Measurements from ENCODE around the gene CDH4.

CDH4 gene

GRCh38 chr20:61933951-61934715, 682.1 kb downstream of the CDH4 start:
- TF ChIP-seq, protein P1, sequence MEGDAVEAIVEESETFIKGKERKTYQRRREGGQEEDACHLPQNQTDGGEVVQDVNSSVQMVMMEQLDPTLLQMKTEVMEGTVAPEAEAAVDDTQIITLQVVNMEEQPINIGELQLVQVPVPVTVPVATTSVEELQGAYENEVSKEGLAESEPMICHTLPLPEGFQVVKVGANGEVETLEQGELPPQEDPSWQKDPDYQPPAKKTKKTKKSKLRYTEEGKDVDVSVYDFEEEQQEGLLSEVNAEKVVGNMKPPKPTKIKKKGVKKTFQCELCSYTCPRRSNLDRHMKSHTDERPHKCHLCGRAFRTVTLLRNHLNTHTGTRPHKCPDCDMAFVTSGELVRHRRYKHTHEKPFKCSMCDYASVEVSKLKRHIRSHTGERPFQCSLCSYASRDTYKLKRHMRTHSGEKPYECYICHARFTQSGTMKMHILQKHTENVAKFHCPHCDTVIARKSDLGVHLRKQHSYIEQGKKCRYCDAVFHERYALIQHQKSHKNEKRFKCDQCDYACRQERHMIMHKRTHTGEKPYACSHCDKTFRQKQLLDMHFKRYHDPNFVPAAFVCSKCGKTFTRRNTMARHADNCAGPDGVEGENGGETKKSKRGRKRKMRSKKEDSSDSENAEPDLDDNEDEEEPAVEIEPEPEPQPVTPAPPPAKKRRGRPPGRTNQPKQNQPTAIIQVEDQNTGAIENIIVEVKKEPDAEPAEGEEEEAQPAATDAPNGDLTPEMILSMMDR (conservative IDR thresholded peaks at IDR 0.05; ENCODE audit: low read depth, low read length) = no peak
- DNase-seq (ENCODE audit: low read depth) = no peak
- no peak overlapping the region for H3K4me3 ChIP-seq (ENCODE audit: low read length)

GRCh38 chr20:61934716-61935530, 682.9 kb downstream of the CDH4 start:
- TF ChIP-seq, protein P1 (conservative IDR thresholded peaks at IDR 0.05; ENCODE audit: low read depth, low read length) = no peak
- no peak overlapping the region for H3K4me3 ChIP-seq (ENCODE audit: low read length)
- no peak for DNase-seq (ENCODE audit: low read depth)

GRCh38 chr20:61935926-61936700, 684.1 kb downstream of the CDH4 start:
- TF ChIP-seq, protein P1 (conservative IDR thresholded peaks at IDR 0.05; ENCODE audit: low read depth, low read length) = no peak
- H3K4me3 ChIP-seq (ENCODE audit: low read length) = no peak overlapping the region
- no peak for DNase-seq (ENCODE audit: low read depth)

GRCh38 chr20:61936701-61937131, 684.7 kb downstream of the CDH4 start:
- no peak overlapping the region for H3K4me3 ChIP-seq (ENCODE audit: low read length)
- TF ChIP-seq, protein P1 (conservative IDR thresholded peaks at IDR 0.05; ENCODE audit: low read depth, low read length) = no peak
- DNase-seq (ENCODE audit: low read depth) = no peak

DNA sequence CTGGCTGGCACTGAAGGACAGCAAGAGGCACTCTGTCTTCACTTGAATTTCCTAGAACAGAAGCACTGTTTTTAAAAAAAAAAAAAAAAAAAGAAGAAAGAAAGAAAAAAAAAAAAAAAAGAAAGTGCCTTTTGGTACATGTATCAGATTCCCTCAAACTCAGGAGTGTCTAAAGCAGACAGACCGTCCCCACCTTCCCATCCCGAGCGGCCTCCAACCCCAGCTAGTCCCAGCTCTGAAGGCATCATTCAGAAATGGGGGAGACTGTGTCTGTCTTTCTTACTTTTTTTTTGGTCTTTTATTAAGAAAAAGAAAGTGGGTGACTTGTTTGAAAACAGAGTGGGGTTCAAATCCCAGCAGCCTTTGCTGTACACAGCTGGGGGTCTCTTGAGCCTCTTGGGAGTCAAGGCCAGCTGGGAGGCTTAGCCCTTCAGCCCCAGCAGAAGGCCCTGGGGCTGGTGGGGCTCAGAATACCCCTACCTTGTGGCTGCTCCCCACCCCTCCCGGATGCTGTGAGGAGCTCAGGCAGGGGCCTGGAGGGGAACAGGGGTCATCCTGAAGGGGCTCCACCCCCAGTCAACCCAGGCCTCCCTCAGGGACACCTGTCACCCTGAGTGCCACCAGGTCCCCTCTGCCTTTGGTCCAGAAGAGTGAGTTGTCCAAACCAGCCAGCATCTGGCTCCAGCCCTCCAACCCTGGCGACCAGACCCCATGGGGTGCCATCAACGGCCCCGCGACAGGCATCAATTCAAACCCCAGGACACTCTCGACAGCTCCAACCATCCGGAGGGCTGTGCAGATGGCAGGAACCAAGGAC, 685.3 kb downstream of the CDH4 start:
- DNase-seq (ENCODE audit: low read depth) = no peak
- no peak overlapping the region for H3K4me3 ChIP-seq (ENCODE audit: low read length)
- TF ChIP-seq, protein P1 (conservative IDR thresholded peaks at IDR 0.05; ENCODE audit: low read depth, low read length) = no peak
